CD4-positive, alpha-beta T cell treated with Interleukin-2 at 100 ng/mL for 4 hours (primary cell): ENCODE results near the gene AQP12A.
"Not testable (repeated sequence)": the region's sequence is repeated elsewhere in the genome, so short reads cannot be mapped to it uniquely, and the experiment has no call there.

ENCODE experiments used
- DNase-seq: peaks from one replicate; pipeline ENCODE4 v3.0.0-alpha.2; 2020; ENCODE audit warnings: low spot score

AQP12A gene

GRCh38 chr2:240659883-240660282 is 31.8 kb upstream of the AQP12A start:
- not testable (repeated sequence) for DNase-seq

DNA sequence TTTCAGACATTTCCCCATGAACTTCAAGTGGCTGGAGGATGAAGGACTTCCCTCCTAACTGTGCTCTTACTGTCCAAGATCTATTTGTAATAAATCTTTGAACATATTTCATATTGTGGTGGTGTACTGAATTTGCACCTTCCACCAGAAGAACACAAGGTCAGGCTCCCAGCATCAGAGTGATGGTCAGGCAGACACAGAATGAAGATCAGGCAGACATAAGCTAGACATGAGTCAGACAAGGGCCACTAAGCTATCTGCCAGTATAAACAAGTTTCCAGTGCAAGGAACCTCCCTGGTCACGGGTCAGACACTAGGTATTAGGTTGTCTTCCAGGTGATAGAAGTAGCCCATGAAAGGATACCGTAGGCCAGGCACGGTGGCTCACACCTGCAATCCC is 29.0 kb upstream of the AQP12A start:
- no peak for DNase-seq

DNA sequence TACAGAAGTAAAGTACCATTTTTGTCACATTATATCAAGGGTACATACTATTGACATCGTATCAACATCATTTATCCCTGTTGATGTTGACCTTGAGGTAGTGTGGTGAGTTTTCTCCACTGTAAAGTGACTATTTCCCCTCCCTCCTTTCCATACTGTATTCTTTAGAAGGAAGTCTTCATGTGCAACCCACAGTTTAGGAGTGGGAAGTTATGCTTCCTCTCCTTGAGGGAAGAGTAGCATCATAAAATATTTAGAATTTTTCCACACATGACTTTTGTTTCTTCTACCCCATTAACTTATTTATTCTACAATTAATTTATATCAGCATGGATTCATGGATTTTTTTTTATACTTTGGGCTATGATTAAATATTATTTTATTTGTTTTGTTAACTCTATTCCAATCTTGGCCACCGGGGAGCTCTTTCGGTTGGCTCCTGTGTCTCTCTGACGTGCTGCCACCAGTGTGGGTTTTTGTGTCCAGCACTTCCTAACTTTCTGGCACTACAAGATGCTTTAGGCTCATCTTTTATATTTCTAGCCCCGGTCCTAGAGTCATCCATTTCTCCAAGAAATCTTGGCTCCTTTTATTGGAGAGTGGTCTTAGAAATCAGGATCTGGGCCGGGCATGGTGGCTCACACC is 28.0 kb upstream of the AQP12A start:
- DNase-seq = no peak

DNA sequence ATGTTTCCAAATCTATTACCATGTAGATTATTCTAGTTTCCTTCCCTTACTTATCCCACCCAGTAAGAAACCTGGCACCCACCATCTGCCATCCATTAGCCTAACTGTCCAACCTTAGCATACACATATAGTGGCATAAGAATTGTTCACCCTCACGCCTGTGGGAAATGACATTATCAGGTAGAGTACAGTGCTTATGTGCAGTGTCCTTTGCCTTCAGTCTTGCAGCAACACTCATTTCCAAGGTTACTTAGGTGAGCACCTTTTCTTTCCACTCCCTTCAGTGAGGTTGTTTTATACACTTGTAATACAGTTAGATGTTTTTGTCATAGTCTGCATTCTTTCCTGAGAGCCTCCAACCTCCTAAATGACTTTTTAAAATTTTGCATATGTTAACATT is 27.0 kb upstream of the AQP12A start:
- no peak for DNase-seq

DNA sequence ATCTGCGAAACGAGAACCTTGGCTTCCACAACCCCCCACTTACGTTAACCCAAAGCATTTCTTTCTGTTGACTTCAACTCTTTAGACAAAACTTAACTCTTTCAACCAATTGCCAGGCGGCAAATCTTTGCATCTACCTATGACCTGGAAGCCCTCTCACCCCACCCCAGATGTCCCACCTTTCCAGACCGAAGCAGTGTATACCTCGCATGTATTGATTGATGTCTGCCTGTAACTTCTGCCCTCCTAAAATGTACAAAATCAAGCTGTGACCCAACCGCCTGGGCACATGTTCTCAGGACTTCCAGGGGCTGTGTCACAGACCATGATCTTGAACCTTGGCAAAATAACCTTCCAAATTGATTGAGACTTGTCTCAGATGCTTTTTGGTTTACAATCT is 21.3 kb upstream of the AQP12A start:
- DNase-seq = no peak

GRCh38 chr2:240670950-240671349 is 20.7 kb upstream of the AQP12A start:
- DNase-seq = no peak

DNA sequence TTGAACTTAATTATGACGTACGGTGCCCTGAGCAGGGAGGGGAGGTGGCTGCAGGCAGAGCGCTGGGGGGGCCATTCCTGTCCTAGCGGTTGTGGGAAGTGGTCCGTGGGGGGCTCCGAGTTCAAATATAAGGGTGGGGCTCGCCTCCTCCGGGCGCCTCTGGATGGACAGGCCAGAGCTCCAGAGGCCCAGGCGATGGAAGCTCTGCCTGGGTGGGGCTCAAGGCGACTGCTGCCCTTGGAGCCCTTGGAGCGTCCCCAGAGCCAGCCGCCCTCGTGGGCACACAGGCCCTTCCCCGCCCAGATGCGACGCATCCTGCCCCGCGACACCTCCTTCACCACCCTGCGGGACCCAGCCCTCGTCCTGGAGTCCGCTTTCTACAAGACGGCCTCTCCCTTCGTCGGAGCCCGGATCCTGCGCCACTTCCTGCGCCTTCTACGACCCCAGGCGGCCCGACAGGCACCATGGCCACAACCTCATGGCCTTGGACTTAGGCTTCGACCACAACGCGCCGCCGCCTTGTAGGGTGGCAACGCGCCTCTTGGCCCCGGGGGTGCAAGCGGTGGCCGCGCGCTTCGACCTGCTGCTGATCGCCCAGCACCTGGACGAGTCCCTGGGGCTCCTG is 19.5 kb upstream of the AQP12A start:
- no peak for DNase-seq

DNA sequence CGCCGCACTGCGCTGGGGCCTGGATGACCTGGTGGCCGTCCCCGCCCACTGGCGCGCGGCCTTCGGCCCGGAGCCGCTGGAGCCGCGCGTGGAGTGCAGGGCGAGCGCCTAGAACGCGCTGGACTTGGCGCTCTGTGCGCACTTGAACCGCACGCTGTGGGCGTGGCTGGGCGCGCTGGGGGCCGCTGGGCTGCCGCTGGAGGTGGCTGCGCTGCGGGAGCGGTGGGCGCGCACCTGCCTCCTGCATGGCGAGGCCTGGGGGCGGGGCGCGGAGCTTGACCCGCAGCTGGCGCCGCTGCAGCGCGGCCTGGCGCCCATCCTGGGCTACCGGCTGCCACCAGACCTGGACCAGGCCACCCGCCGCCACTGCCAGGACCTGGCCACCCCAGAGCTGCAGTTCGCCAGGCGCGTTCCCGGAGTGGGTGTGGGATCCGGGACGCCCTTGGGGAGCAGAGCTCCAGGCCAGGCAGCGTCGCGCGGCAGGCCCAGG is 18.9 kb upstream of the AQP12A start:
- no peak for DNase-seq

DNA sequence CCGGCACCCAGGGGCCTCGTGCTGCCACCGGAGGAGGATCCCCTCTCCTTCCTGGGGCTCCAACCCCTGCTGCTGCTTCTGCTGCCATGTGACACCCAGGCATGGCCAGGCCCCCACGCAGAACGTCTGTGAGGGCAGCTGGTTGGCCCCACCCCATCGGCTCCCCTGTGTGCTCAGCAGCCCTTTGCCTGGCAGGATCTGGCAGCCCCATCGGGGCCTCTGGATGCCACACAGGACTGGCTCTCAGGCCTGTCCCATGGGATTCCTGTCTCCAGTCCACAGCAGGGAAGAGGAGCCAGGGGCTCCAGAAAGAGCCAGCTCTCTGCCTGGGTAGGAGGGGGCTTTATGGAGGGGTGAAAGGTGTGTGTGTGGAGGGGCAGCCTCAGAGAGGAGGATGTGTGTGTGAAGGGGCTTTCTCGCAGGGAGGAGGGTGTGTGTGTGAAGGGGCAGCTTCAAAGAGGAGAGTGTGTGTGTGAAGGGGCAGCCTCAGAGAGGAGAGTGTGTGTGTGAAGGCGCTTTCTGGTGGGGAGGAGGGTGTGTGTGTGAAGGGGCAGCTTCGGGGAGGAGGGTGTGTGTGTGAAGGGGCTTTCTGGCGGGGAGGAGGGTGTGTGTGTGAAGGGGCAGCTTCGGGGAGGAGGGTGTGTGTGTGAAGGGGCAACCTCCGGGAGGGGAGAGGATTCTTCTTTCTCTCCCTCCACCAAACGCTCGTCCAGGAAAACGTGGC is 17.0 kb upstream of the AQP12A start:
- DNase-seq = not testable (repeated sequence)

DNA sequence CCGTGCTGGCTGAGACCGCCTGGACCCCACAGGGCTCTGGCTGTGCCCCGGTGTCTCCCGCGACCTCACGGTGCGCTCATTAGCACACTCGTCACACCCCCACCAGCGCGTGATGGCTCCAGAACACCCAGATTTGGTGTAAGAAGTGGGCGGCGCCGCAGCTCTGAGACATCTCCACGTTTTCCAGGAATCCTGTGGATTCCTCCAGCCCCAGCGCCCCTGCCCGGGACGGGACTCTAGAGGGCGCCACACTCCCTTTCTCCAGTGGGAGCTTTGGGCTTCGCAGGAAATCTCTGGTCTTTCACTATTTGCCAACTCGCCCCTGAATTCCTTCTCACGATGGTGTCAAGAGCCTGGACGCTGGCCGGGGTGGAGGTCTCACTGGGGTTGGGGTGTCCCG is 16.3 kb upstream of the AQP12A start:
- not testable (repeated sequence) for DNase-seq

- DNase-seq = not testable (repeated sequence)
These were observed 13.6 kb upstream of the AQP12A start for GRCh38 chr2:240678043-240678442.

DNA sequence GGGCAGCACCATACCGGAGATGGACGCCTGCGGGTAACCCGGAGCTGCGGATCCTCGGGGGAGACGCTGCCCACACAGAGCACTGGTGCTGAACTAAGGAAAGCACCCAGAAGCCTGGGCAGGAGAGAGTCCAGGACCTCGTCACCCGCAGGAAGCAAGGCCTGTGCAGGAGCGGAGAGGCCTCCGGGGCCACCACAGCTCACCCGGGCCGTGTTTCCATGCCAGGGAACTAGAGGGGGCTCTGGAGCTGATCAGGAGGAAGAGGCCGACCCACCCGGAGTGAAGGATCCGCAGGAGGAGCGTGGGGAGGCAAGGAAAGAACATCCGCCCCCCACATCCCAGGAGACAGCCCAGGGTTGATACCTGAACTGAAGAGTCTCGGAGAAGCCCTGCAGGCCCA is 12.8 kb upstream of the AQP12A start:
- DNase-seq = not testable (repeated sequence)

DNA sequence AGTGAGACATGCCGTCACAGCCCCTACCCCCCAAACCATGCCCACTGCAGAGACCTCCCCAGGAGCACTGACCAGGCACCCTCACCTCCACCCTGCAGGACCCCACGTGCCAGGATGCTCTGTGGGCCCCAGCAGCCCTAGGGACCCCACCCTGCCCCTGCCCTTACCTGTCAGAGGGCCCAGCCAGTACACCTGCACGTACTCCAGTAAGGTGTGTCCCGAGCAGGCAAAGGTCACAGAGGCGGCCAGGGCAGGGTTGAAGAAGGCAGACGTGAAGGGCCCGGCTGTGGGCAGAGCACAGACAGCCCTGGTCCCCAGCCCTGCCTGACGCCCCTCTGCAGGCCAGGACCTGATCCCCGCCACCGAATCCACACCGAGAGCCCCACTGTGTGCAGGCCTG is 11.5 kb upstream of the AQP12A start:
- DNase-seq = not testable (repeated sequence)

DNA sequence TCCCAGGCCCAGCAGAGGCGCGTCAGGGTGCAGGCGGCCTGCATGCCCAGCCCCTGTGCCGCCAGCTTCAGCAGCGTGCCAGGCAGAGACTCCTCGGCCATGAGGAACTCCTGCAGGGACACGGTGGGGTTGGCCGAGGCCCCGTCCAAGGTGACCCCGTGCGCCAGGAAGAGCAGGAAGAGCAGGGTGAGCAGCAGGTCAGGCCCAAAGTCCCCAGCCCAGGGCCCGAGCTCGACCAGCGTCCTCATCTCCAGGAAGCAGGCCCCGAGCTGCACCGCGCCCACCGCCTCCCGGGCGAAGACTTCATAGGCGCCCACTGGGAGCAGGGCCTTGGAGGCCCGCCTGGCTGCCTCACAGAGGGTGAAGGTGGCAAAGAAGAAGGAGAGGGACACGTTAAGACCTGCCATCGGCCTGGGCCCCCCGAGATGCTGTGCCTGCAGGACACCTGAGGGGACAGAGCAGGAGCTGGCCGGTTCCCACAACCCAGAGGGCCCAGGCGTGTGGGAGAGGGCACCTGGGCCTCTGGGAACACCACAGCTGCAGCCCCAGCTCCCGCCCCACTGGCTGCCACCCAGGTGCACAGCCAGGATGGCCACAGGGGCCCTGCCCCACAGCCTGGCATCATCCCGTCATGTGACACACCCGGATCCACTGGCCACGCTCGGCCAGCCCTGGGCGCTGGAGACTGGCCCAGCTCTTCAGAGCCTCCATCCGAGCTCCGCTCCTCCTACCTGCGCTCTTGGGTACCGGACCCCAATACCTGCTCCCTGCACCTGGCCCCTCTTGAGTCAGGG is 9.0 kb upstream of the AQP12A start, which contains the start of gene AQP12B:
TSS of gene AQP12B (minus strand) at position 455 of the 794 bp plus-strand sequence. CDS start at position 407, 48 bp downstream.
- not testable (repeated sequence) for DNase-seq

GRCh38 chr2:240683329-240683979 is 8.2 kb upstream of the AQP12A start:
- DNase-seq = not testable (repeated sequence)

- DNase-seq = not testable (repeated sequence)
These were observed 7.5 kb upstream of the AQP12A start for GRCh38 chr2:240683980-240684728.

GRCh38 chr2:240685771-240686371 is 5.8 kb upstream of the AQP12A start:
- DNase-seq = no peak

GRCh38 chr2:240686460-240686859 is 5.2 kb upstream of the AQP12A start:
- DNase-seq = no peak

- DNase-seq = no peak
These were observed 4.5 kb upstream of the AQP12A start for GRCh38 chr2:240687045-240687740.
